ENCODE measurements around the gene MLH3.
A peak's percentile ranks its signal among the peaks of the same experiment; 100 is the strongest.

Gene MLH3

GRCh38 chr14:75009176-75009575 is 42.1 kb downstream of the MLH3 start:
- no peaks in the 10 kb centered on the region for H3K9me3 ChIP-seq (ENCODE audit: control extremely low read depth in 1 of 5, control insufficient read depth in 4 of 5, insufficient read depth in 2 of 5, low read depth in 1 of 5, low read length in 4 of 5)
- CTCF ChIA-PET = interaction anchor here (2.5 kb wide), 1 partner anchor 61 kb away, joined by 5 read pairs; no protein-coding TSS in a partner anchor
- DNase-seq = no peak
- no peaks in the 10 kb centered on the region for H3K27me3 ChIP-seq (replicated peaks in 2 of 5; ENCODE audit: control insufficient read depth in 4 of 5, insufficient read depth in 5 of 5, low read length in 4 of 5)
- WGBS (ENCODE audit: insufficient coverage) = 97% methylated on average over 3 of the region's 4 CpGs
- peaks cover 0 to 3% (median 1%) of the 10 kb centered on the region in 4 experiments for H3K4me1 ChIP-seq (ENCODE audit: control extremely low read depth in 1 of 4, control insufficient read depth in 4 of 4, insufficient read depth in 4 of 4, low read length in 3 of 4)
- POLR2A ChIA-PET = no interaction called here
- no peak overlapping the region for H3K4me3 ChIP-seq (ENCODE audit: control insufficient read depth in 1 of 7, extremely low read depth in 1 of 7, insufficient read depth in 4 of 7, low read depth in 2 of 7, low read length in 6 of 7)
- H3K27ac ChIP-seq (ENCODE audit: insufficient read depth in 1 of 2, low read depth in 1 of 2, low read length in 2 of 2, poor library complexity in 1 of 2, severe bottlenecking in 2 of 2) = no peak overlapping the region
- H3K36me3 ChIP-seq (ENCODE audit: control insufficient read depth in 4 of 4, insufficient read depth in 4 of 4, low read length in 3 of 4) = peaks cover 16 to 84% (median 68%) of the 10 kb centered on the region in 4 experiments

GRCh38 chr14:75005357-75005756 is 45.9 kb downstream of the MLH3 start:
- Histone ChIP-seq H3K4me3 (ENCODE audit: control insufficient read depth in 1 of 7, extremely low read depth in 1 of 7, insufficient read depth in 4 of 7, low read depth in 2 of 7, low read length in 6 of 7) (no peak overlapping the region), H3K4me1 (ENCODE audit: control extremely low read depth in 1 of 4, control insufficient read depth in 4 of 4, insufficient read depth in 4 of 4, low read length in 3 of 4) (peaks cover 8 to 23% (median 19%) of the 10 kb centered on the region in 4 experiments), H3K36me3 (ENCODE audit: control insufficient read depth in 4 of 4, insufficient read depth in 4 of 4, low read length in 3 of 4) (peaks cover 16 to 51% (median 45%) of the 10 kb centered on the region in 4 experiments), H3K27me3 (replicated peaks in 2 of 5; ENCODE audit: control insufficient read depth in 4 of 5, insufficient read depth in 5 of 5, low read length in 4 of 5) (no peaks in the 10 kb centered on the region), H3K27ac (ENCODE audit: insufficient read depth in 1 of 2, low read depth in 1 of 2, low read length in 2 of 2, poor library complexity in 1 of 2, severe bottlenecking in 2 of 2) (no peak overlapping the region), H3K9me3 (ENCODE audit: control extremely low read depth in 1 of 5, control insufficient read depth in 4 of 5, insufficient read depth in 2 of 5, low read depth in 1 of 5, low read length in 4 of 5) (no peaks in the 10 kb centered on the region)
- CTCF ChIA-PET = interaction anchor here (1.2 to 1.3 kb wide), 2 partner anchors 13 to 18 kb away, joined by 4 read pairs; no protein-coding TSS in a partner anchor
- no peak for DNase-seq
- POLR2A ChIA-PET = no interaction called here
- WGBS (ENCODE audit: insufficient coverage) = 100% methylated on average over 2 of the region's 3 CpGs

DNA sequence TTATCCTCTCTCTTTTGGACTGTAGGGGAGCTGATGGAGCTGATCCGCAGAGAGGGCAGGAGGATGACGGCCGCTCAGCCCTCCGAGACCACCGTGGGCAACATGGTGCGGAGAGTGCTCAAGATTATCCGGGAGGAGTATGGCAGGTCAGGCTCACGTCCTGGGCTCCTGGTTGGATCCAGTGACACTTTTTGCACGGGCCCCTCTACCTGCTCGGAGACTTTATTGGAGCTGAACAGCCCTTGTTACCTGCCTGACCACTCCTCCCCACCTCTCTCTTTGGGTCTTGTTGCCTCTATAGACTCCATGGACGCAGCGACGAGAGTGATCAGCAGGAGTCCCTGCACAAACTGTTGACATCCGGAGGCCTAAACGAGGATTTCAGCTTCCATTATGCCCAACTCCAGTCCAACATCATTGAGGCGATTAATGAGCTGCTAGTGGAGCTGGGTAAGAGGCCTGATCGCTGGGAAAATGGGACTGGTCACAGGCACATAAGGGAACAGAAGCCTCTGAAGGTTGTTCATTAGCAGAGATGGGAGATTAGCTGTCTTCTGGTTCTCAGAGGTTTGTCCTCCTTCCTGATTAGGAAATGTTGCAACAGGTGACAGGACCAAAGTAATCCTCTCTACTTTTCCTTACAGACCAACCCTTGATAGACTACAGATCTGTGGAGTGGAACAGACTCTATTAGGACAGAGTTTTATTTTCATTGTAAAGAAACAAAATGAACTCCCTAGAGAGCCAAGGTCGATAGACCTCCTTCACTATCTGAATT is 47.8 kb downstream of the MLH3 start:
- Histone ChIP-seq H3K4me3 (ENCODE audit: control insufficient read depth in 1 of 7, extremely low read depth in 1 of 7, insufficient read depth in 4 of 7, low read depth in 2 of 7, low read length in 6 of 7) (peak overlapping the region; percentile 37 to 96 (median 85)), H3K27me3 (replicated peaks in 2 of 5; ENCODE audit: control insufficient read depth in 4 of 5, insufficient read depth in 5 of 5, low read length in 4 of 5) (no peaks in the 10 kb centered on the region), H3K27ac (ENCODE audit: insufficient read depth in 1 of 2, low read depth in 1 of 2, low read length in 2 of 2, poor library complexity in 1 of 2, severe bottlenecking in 2 of 2) (peak overlapping the region; percentile 72 to 88), H3K36me3 (ENCODE audit: control insufficient read depth in 4 of 4, insufficient read depth in 4 of 4, low read length in 3 of 4) (peaks cover 10 to 33% (median 29%) of the 10 kb centered on the region in 4 experiments), H3K9me3 (ENCODE audit: control extremely low read depth in 1 of 5, control insufficient read depth in 4 of 5, insufficient read depth in 2 of 5, low read depth in 1 of 5, low read length in 4 of 5) (no peaks in the 10 kb centered on the region), H3K4me1 (ENCODE audit: control extremely low read depth in 1 of 4, control insufficient read depth in 4 of 4, insufficient read depth in 4 of 4, low read length in 3 of 4) (peaks cover 8 to 23% (median 19%) of the 10 kb centered on the region in 4 experiments)
- WGBS (ENCODE audit: insufficient coverage) = 10% methylated on average over 16 of the region's 18 CpGs
- ChIA-PET CTCF (interaction anchor here (0.8 to 2.2 kb wide), 10 partner anchors 10 to 144 kb away, joined by 3 to 7 read pairs (median 3); no protein-coding TSS in a partner anchor), POLR2A (interaction anchor here (0.8 kb wide), 1 partner anchor 11 kb away, joined by 3 read pairs; no protein-coding TSS in a partner anchor)
- peak in 1 of 3 donors; percentile 30 for DNase-seq

- DNase-seq = peak; percentile 97 to 99 (median 98)
- ChIA-PET CTCF (interaction anchor here (0.8 to 2.2 kb wide), 9 partner anchors 10 to 86 kb away, joined by 3 to 7 read pairs (median 3); no protein-coding TSS in a partner anchor), POLR2A (no interaction called here)
- peaks cover 7 to 25% (median 22%) of the 10 kb centered on the region in 4 experiments for H3K36me3 ChIP-seq (ENCODE audit: control insufficient read depth in 4 of 4, insufficient read depth in 4 of 4, low read length in 3 of 4)
- no peaks in the 10 kb centered on the region for H3K9me3 ChIP-seq (ENCODE audit: control extremely low read depth in 1 of 5, control insufficient read depth in 4 of 5, insufficient read depth in 2 of 5, low read depth in 1 of 5, low read length in 4 of 5)
- H3K4me1 ChIP-seq (ENCODE audit: control extremely low read depth in 1 of 4, control insufficient read depth in 4 of 4, insufficient read depth in 4 of 4, low read length in 3 of 4) = peaks cover 8 to 23% (median 19%) of the 10 kb centered on the region in 4 experiments
- peak within 1 kb of the TSS; percentile 72 to 88 for H3K27ac ChIP-seq (ENCODE audit: insufficient read depth in 1 of 2, low read depth in 1 of 2, low read length in 2 of 2, poor library complexity in 1 of 2, severe bottlenecking in 2 of 2)
- 1% methylated on average over 50 of the region's 66 CpGs for whole genome bisulfite sequencing (ENCODE audit: insufficient coverage)
- no peaks in the 10 kb centered on the region for H3K27me3 ChIP-seq (replicated peaks in 2 of 5; ENCODE audit: control insufficient read depth in 4 of 5, insufficient read depth in 5 of 5, low read length in 4 of 5)
- H3K4me3 ChIP-seq (ENCODE audit: control insufficient read depth in 1 of 7, extremely low read depth in 1 of 7, insufficient read depth in 4 of 7, low read depth in 2 of 7, low read length in 6 of 7) = peak within 1 kb of the TSS; percentile 37 to 96 (median 85)
These were observed 48.6 kb downstream of the MLH3 start, which contains the start of gene EIF2B2 for GRCh38 chr14:75002392-75003249. TSS of gene EIF2B2 (plus strand) at chr14:75002921. CDS start at chr14:75002991, 70 bp downstream.

- ChIA-PET CTCF (interaction anchor here (1.0 to 2.2 kb wide), 3 partner anchors 23 to 87 kb away, joined by 3 to 7 read pairs (median 3); no protein-coding TSS in a partner anchor), POLR2A (no interaction called here)
- Histone ChIP-seq H3K4me3 (ENCODE audit: control insufficient read depth in 1 of 7, extremely low read depth in 1 of 7, insufficient read depth in 4 of 7, low read depth in 2 of 7, low read length in 6 of 7) (peak overlapping the region in 6 of 7 experiments; percentile 84 to 96 (median 86)), H3K4me1 (ENCODE audit: control extremely low read depth in 1 of 4, control insufficient read depth in 4 of 4, insufficient read depth in 4 of 4, low read length in 3 of 4) (peaks cover 8 to 23% (median 19%) of the 10 kb centered on the region in 4 experiments), H3K27ac (ENCODE audit: insufficient read depth in 1 of 2, low read depth in 1 of 2, low read length in 2 of 2, poor library complexity in 1 of 2, severe bottlenecking in 2 of 2) (peak overlapping the region; percentile 66 to 88), H3K27me3 (replicated peaks in 2 of 5; ENCODE audit: control insufficient read depth in 4 of 5, insufficient read depth in 5 of 5, low read length in 4 of 5) (no peaks in the 10 kb centered on the region), H3K9me3 (ENCODE audit: control extremely low read depth in 1 of 5, control insufficient read depth in 4 of 5, insufficient read depth in 2 of 5, low read depth in 1 of 5, low read length in 4 of 5) (no peaks in the 10 kb centered on the region), H3K36me3 (ENCODE audit: control insufficient read depth in 4 of 4, insufficient read depth in 4 of 4, low read length in 3 of 4) (peaks cover 6 to 18% (median 15%) of the 10 kb centered on the region in 4 experiments)
- WGBS (ENCODE audit: insufficient coverage) = no CpG with 5 or more reads among the region's 1 CpG
- no peak for DNase-seq
These were observed 49.4 kb downstream of the MLH3 start for GRCh38 chr14:75001899-75002298.

GRCh38 chr14:75001261-75001660 is 50.0 kb downstream of the MLH3 start:
- Histone ChIP-seq H3K36me3 (ENCODE audit: control insufficient read depth in 4 of 4, insufficient read depth in 4 of 4, low read length in 3 of 4) (peaks cover 2 to 11% (median 9%) of the 10 kb centered on the region in 4 experiments), H3K9me3 (ENCODE audit: control extremely low read depth in 1 of 5, control insufficient read depth in 4 of 5, insufficient read depth in 2 of 5, low read depth in 1 of 5, low read length in 4 of 5) (peaks cover 0 to 3% (median 0%) of the 10 kb centered on the region in 5 experiments), H3K4me3 (ENCODE audit: control insufficient read depth in 1 of 7, extremely low read depth in 1 of 7, insufficient read depth in 4 of 7, low read depth in 2 of 7, low read length in 6 of 7) (no peak overlapping the region), H3K27ac (ENCODE audit: insufficient read depth in 1 of 2, low read depth in 1 of 2, low read length in 2 of 2, poor library complexity in 1 of 2, severe bottlenecking in 2 of 2) (no peak overlapping the region), H3K27me3 (replicated peaks in 2 of 5; ENCODE audit: control insufficient read depth in 4 of 5, insufficient read depth in 5 of 5, low read length in 4 of 5) (no peaks in the 10 kb centered on the region), H3K4me1 (ENCODE audit: control extremely low read depth in 1 of 4, control insufficient read depth in 4 of 4, insufficient read depth in 4 of 4, low read length in 3 of 4) (peaks cover 8 to 23% (median 19%) of the 10 kb centered on the region in 4 experiments)
- 100% methylated on average over 1 of the region's 2 CpGs for WGBS (ENCODE audit: insufficient coverage)
- CTCF ChIA-PET = interaction anchor here (1.4 kb wide), 1 partner anchor 24 kb away, joined by 3 read pairs; no protein-coding TSS in a partner anchor
- DNase-seq = no peak
- POLR2A ChIA-PET = no interaction called here

Measured in common myeloid progenitor, CD34-positive (primary cell).